Esophagus muscularis mucosa (tissue), 3 donors: ENCODE results near the gene HMGA1.

Experiments
- CTCF ChIP-seq, 3 experiments: fragments of 200-600 bp in 2 of 3; fragments of 450-650 bp in 1 of 3; sonication (generic) in 2 of 3; IDR thresholded peaks; one replicate each; pipeline ENCODE4 v1.5.1; 2017 to 2019; ENCODE audit warnings: antibody characterized with exemption in 3 of 3, mild to moderate bottlenecking in 2 of 3, moderate library complexity in 1 of 3
- POLR2A ChIP-seq: fragments of 450-650 bp; IDR thresholded peaks from one replicate; pipeline ENCODE4 v1.6.1; 2017; ENCODE audit warnings: antibody characterized with exemption, moderate library complexity, mild to moderate bottlenecking, low read depth

GRCh38 chr6:34196833-34197195, 39.9 kb upstream of the HMGA1 start:
- TF ChIP-seq CTCF (IDR thresholded peaks at IDR 0.05) (no peak), POLR2A (no peak)
